Hematopoietic multipotent progenitor cell treated with erythropoietin and hydrocortisone succinate and interleukin-3 and kit ligand, for 4 days (in vitro differentiated cells): ENCODE results near the gene ZNF790.

Experiments
- DNase-seq: peaks from one replicate; pipeline ENCODE4 v3.0.0-alpha.2; 2015

Gene ZNF790

DNA sequence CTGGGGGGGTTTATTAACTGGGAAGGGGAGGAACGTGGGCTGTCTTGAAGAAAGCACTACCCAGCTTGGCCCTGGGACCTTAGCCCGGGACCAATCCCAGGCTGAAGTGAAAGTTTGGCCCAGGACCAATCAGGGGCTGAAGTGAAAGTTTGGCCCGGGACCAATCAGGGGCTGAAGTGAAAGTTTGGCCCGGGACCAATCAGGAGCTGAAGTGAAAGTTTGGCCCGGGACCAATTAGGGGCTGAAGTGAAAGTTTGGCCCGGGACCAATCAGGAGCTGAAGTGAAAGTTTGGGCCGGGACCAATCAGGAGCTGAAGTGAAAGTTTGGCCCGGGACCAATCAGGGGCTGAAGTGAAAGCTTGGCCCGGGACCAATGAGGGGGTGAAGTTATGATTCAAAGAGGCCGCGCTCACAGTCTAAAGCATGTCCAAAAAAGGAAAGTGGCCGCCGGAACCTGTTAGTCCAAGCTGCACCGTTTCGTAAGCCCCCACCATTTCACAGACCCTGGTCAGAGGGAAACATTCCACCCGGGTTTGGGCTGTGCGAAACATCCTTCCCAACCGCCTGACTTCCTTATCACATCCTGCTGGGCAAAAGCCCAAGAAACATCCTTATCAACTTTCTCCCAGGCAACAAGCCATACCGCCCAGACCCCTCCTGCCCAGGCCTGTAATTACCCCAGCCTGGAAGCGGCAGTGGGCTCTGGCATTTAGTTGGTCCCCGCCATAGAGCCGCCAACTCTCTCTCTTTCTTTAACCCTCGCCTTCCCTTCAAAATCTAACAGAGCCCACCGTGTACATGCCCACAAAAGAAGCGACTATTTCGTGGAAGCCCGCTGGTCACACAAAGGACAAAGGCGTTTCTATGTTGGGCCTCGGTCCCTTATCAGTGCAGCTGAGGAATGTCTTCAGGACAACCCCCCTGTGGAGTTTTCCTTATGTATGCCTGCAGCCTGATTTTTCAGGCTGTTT, 66.6 kb downstream of the ZNF790 start:
- peak; percentile 94 for DNase-seq
